ENCODE data around the gene CLIC6. TPM values are rescaled to one million over a fixed set of nuclear protein-coding genes. Genes with fewer than 3 reads are reported as not detected.

The CLIC6 gene
- total RNA-seq, 1 donor = under 0.01 TPM

DNA sequence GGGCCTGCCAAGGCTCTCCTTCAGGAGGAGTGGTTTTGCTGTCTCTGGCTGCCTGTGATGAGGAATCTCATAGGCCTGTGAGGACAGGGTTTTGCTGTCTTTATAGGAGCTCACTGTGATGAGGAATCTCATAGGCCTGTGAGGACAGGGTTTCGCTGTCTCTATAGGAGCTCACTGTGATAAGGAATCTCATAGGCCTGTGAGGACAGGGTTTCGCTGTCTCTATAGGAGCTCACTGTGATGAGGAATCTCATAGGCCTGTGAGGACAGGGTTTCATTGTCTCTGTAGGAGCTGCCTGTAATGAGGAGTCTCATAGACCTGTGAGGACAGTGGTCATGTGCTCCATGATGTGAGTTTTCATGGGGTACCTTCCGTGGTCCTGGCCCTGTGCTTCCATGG, 29.0 kb downstream of the CLIC6 start:
- Histone ChIP-seq H3K36me3 (ENCODE audit: insufficient read depth, low read length) (no peaks in the 10 kb centered on the region), H3K4me1 (ENCODE audit: insufficient read depth, low read length) (peaks cover 10% of the 10 kb centered on the region), H3K4me2 (ENCODE audit: insufficient read depth, low read length) (no peak overlapping the region), H4K20me1 (ENCODE audit: insufficient read depth, low read length) (no peaks in the 10 kb centered on the region), H3K4me3 (ENCODE audit: insufficient read depth, low read length) (no peak overlapping the region), H3K27ac (ENCODE audit: low read depth, low read length) (no peak overlapping the region), H3K79me2 (ENCODE audit: insufficient read depth, low read length) (no peaks in the 10 kb centered on the region), H2AFZ (ENCODE audit: low read length) (no peak overlapping the region), H3K27me3 (ENCODE audit: insufficient read depth, low read length) (peaks cover 3% of the 10 kb centered on the region), H3K9me3 (ENCODE audit: low read depth, low read length) (no peaks in the 10 kb centered on the region)
- TF ChIP-seq, protein P1, sequence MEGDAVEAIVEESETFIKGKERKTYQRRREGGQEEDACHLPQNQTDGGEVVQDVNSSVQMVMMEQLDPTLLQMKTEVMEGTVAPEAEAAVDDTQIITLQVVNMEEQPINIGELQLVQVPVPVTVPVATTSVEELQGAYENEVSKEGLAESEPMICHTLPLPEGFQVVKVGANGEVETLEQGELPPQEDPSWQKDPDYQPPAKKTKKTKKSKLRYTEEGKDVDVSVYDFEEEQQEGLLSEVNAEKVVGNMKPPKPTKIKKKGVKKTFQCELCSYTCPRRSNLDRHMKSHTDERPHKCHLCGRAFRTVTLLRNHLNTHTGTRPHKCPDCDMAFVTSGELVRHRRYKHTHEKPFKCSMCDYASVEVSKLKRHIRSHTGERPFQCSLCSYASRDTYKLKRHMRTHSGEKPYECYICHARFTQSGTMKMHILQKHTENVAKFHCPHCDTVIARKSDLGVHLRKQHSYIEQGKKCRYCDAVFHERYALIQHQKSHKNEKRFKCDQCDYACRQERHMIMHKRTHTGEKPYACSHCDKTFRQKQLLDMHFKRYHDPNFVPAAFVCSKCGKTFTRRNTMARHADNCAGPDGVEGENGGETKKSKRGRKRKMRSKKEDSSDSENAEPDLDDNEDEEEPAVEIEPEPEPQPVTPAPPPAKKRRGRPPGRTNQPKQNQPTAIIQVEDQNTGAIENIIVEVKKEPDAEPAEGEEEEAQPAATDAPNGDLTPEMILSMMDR (IDR thresholded peaks at IDR 0.05; ENCODE audit: extremely low read depth, low read depth, low read length) = no peak
- no peak for DNase-seq (ENCODE audit: insufficient read length, low spot score, missing footprints)

DNA sequence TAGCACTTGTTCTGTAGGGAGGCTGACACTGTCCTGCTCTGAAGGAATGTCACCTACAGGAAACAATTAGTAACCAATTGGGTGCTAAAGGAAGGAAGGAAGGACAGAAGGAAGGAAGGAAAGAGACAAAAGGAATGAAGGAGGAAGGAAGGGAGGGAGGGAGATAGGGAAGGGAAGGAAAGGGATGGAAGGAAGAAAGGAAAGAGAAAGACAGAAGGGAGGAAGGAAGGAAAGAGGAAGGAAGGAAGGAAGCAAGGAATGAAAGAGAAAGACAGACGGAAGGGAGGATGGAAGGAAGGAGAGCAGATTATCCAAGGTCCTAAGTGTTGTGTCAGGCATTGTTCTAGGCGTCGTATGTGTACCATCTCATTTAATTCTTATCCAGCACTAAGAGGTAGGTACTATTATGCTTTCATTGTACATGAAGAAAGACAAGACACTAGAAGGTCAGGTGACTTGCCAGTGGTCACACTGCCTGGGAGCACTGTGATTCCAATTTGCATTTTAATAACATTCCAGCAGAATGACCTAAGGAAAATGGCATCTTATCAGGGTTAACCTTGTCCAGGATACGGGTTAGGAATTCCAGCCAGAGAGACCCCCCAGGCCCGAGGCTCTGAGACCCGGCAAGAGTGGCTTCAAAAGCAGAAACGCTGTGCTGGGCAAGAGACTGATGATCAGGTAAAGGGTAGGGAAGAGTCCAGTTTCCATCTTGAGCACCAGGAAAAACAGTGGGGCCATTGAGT, 29.6 kb downstream of the CLIC6 start:
- Histone ChIP-seq H3K36me3 (ENCODE audit: insufficient read depth, low read length) (no peaks in the 10 kb centered on the region), H3K79me2 (ENCODE audit: insufficient read depth, low read length) (no peaks in the 10 kb centered on the region), H3K9me3 (ENCODE audit: low read depth, low read length) (no peaks in the 10 kb centered on the region), H3K4me2 (ENCODE audit: insufficient read depth, low read length) (no peak overlapping the region), H4K20me1 (ENCODE audit: insufficient read depth, low read length) (no peaks in the 10 kb centered on the region), H3K4me1 (ENCODE audit: insufficient read depth, low read length) (peaks cover 16% of the 10 kb centered on the region), H3K27ac (ENCODE audit: low read depth, low read length) (no peak overlapping the region), H3K27me3 (ENCODE audit: insufficient read depth, low read length) (no peaks in the 10 kb centered on the region), H3K4me3 (ENCODE audit: insufficient read depth, low read length) (no peak overlapping the region), H2AFZ (ENCODE audit: low read length) (no peak overlapping the region)
- TF ChIP-seq, protein P1 (IDR thresholded peaks at IDR 0.05; ENCODE audit: extremely low read depth, low read depth, low read length) = no peak
- peak; percentile 29 for DNase-seq (ENCODE audit: insufficient read length, low spot score, missing footprints)

DNA sequence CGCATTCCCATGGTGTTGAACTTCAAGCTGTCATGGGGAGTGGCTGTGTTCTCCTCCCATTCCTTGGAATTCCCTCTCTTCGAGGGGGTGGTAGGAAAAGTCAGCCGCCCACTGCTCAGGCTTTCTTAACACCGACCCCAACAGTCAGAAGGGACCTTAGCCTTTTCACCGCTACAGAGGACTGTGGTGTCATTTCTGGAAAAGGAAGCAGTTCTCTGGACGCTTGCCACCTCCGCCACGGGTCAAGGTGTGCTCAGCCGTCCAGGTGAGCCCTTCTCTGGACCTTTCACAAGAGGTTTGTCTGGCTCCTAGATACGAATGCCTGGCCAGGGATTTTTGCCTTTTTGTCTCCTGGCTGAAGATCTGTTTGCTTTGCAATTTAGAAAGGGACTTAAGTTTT, 31.8 kb downstream of the CLIC6 start:
- H3K36me3 ChIP-seq (ENCODE audit: insufficient read depth, low read length) = no peaks in the 10 kb centered on the region
- no peak overlapping the region for H3K27ac ChIP-seq (ENCODE audit: low read depth, low read length)
- H3K79me2 ChIP-seq (ENCODE audit: insufficient read depth, low read length) = no peaks in the 10 kb centered on the region
- peak; percentile 37 for DNase-seq (ENCODE audit: insufficient read length, low spot score, missing footprints)
- TF ChIP-seq, protein P1 (IDR thresholded peaks at IDR 0.05; ENCODE audit: extremely low read depth, low read depth, low read length) = no peak
- no peak overlapping the region for H3K4me2 ChIP-seq (ENCODE audit: insufficient read depth, low read length)
- no peaks in the 10 kb centered on the region for H4K20me1 ChIP-seq (ENCODE audit: insufficient read depth, low read length)
- no peaks in the 10 kb centered on the region for H3K9me3 ChIP-seq (ENCODE audit: low read depth, low read length)
- H2AFZ ChIP-seq (ENCODE audit: low read length) = no peak overlapping the region
- peaks cover 36% of the 10 kb centered on the region for H3K4me1 ChIP-seq (ENCODE audit: insufficient read depth, low read length)
- H3K27me3 ChIP-seq (ENCODE audit: insufficient read depth, low read length) = no peaks in the 10 kb centered on the region
- H3K4me3 ChIP-seq (ENCODE audit: insufficient read depth, low read length) = no peak overlapping the region

DNA sequence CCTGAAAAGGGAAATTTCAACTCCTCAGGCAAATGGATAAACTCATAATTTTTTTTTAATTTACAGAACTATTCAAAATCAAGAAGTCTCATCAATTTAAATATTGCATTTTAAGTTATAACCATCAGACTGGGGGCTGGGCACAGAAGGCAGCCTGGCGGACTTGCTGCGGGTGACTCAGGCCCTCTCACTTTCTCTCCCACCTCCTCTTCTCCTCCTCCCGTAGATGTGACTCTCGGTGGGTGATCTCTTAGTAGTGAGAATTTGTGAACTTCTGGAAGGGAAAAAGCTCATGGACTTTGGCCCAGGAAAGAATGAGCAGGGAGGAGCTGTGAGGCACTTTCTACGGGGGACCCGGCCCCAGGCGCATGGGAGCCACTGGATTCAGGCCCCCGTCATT, 32.9 kb downstream of the CLIC6 start:
- Histone ChIP-seq H3K4me1 (ENCODE audit: insufficient read depth, low read length) (peaks cover 36% of the 10 kb centered on the region), H3K27ac (ENCODE audit: low read depth, low read length) (peak overlapping the region; percentile 79), H3K27me3 (ENCODE audit: insufficient read depth, low read length) (no peaks in the 10 kb centered on the region), H3K36me3 (ENCODE audit: insufficient read depth, low read length) (no peaks in the 10 kb centered on the region), H2AFZ (ENCODE audit: low read length) (no peak overlapping the region), H3K79me2 (ENCODE audit: insufficient read depth, low read length) (no peaks in the 10 kb centered on the region), H3K4me3 (ENCODE audit: insufficient read depth, low read length) (peak overlapping the region; percentile 5), H3K9me3 (ENCODE audit: low read depth, low read length) (no peaks in the 10 kb centered on the region), H4K20me1 (ENCODE audit: insufficient read depth, low read length) (no peaks in the 10 kb centered on the region), H3K4me2 (ENCODE audit: insufficient read depth, low read length) (peak overlapping the region; percentile 38)
- DNase-seq (ENCODE audit: insufficient read length, low spot score, missing footprints) = peak; percentile 63
- TF ChIP-seq, protein P1 (IDR thresholded peaks at IDR 0.05; ENCODE audit: extremely low read depth, low read depth, low read length) = no peak

All from osteoblast (primary cell).